Esophagus muscularis mucosa (tissue), 3 donors: ENCODE results near the gene MGST2.

Source experiments
- POLR2A ChIP-seq: fragments of 450-650 bp; IDR thresholded peaks from one replicate; pipeline ENCODE4 v1.6.1; 2017; ENCODE audit warnings: antibody characterized with exemption, moderate library complexity, mild to moderate bottlenecking, low read depth
- POLR2AphosphoS5 ChIP-seq, 2 donors: sonication (generic); formaldehyde crosslinking; IDR thresholded peaks; one replicate each; pipeline ENCODE4 v1.6.1; 2017; ENCODE audit warnings: antibody characterized with exemption in 2 of 2
- TF ChIP-seq, protein P1 (sequence below), 3 experiments: fragments of 200-600 bp in 2 of 3; fragments of 450-650 bp in 1 of 3; sonication (generic) in 2 of 3; IDR thresholded peaks; one replicate each; pipeline ENCODE4 v1.5.1; 2017 to 2019; ENCODE audit warnings: antibody characterized with exemption in 3 of 3, mild to moderate bottlenecking in 2 of 3, moderate library complexity in 1 of 3

DNA sequence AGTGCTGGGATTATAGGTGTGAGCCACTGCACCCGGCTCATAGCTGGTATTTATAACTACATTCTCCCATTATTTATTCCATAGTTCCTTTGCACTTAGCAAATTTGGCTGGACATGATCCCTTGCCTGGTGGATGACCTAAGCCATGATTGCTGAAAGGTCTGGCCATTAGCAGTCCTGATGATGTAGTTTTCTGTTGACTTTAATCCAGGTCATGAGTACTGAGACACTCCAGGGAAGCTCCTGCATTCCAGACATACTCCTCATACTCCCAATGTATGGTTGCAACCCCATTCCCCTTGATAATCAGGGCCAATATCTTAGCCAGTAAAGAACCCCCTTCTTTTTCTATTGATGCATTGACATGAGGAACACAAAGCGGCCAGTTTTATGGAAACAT is 24.4 kb upstream of the MGST2 start:
- TF ChIP-seq, protein P1, sequence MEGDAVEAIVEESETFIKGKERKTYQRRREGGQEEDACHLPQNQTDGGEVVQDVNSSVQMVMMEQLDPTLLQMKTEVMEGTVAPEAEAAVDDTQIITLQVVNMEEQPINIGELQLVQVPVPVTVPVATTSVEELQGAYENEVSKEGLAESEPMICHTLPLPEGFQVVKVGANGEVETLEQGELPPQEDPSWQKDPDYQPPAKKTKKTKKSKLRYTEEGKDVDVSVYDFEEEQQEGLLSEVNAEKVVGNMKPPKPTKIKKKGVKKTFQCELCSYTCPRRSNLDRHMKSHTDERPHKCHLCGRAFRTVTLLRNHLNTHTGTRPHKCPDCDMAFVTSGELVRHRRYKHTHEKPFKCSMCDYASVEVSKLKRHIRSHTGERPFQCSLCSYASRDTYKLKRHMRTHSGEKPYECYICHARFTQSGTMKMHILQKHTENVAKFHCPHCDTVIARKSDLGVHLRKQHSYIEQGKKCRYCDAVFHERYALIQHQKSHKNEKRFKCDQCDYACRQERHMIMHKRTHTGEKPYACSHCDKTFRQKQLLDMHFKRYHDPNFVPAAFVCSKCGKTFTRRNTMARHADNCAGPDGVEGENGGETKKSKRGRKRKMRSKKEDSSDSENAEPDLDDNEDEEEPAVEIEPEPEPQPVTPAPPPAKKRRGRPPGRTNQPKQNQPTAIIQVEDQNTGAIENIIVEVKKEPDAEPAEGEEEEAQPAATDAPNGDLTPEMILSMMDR (IDR thresholded peaks at IDR 0.05), result no peak
- TF ChIP-seq POLR2A (no peak), POLR2AphosphoS5 (IDR thresholded peaks at IDR 0.05) (no peak)
